HUDEP-2 (cell line): ENCODE data around the gene GPATCH1.
"Not testable (repeated sequence)": the region's sequence is repeated elsewhere in the genome, so short reads cannot be mapped to it uniquely, and the experiment has no call there.

Experiments used
- DNase-seq, 76 experiments: peaks; one replicate each; lab custom pipeline; 2025; ENCODE audit not compliant: unreplicated experiment in 76 of 76; lab: John Stamatoyannopoulos, UW

GPATCH1 gene

GRCh38 chr19:33080761-33081681 is at the start of gene GPATCH1:
Gene GPATCH1 (plus strand): TSS chr19:33081181. CDS start chr19:33081194, 13 bp downstream.
- peak in 75 of 76 experiments; percentile 28 to 91 (median 80) for DNase-seq

- no peak for DNase-seq
Measured at GRCh38 chr19:33032218-33032781, 48.7 kb upstream of the GPATCH1 start.

- DNase-seq, result no peak
Measured at GRCh38 chr19:33035461-33035860, 45.5 kb upstream of the GPATCH1 start.

GRCh38 chr19:33036370-33037167 is 44.4 kb upstream of the GPATCH1 start:
- not testable (repeated sequence) for DNase-seq

- peak in 1 of 76 experiments; percentile 10 for DNase-seq
Measured at GRCh38 chr19:33037168-33038025, 43.6 kb upstream of the GPATCH1 start.

- DNase-seq, result no peak
Measured at GRCh38 chr19:33039108-33039599, 41.8 kb upstream of the GPATCH1 start.

- no peak for DNase-seq
Measured at GRCh38 chr19:33039815-33040214, 41.2 kb upstream of the GPATCH1 start.

GRCh38 chr19:33040994-33041827 is 39.8 kb upstream of the GPATCH1 start:
- DNase-seq, result no peak

- DNase-seq, result not testable (repeated sequence)
Measured at GRCh38 chr19:33041828-33042160, 39.2 kb upstream of the GPATCH1 start.

GRCh38 chr19:33047422-33047821 is 33.6 kb upstream of the GPATCH1 start:
- peak in 1 of 76 experiments; percentile 13 for DNase-seq

- DNase-seq, result peak in 1 of 76 experiments; percentile 11
Measured at GRCh38 chr19:33048806-33049676, 31.9 kb upstream of the GPATCH1 start.

GRCh38 chr19:33050110-33050509 is 30.9 kb upstream of the GPATCH1 start:
- no peak for DNase-seq

GRCh38 chr19:33052352-33052972 is 28.5 kb upstream of the GPATCH1 start:
- DNase-seq, result no peak

- DNase-seq, result no peak
Measured at GRCh38 chr19:33054623-33055022, 26.4 kb upstream of the GPATCH1 start.

GRCh38 chr19:33055718-33056117 is 25.3 kb upstream of the GPATCH1 start:
- no peak for DNase-seq

GRCh38 chr19:33060586-33060985 is 20.4 kb upstream of the GPATCH1 start:
- no peak for DNase-seq

- DNase-seq, result no peak
Measured at GRCh38 chr19:33062902-33063301, 18.1 kb upstream of the GPATCH1 start.

GRCh38 chr19:33063356-33063752 is 17.6 kb upstream of the GPATCH1 start:
- peak in 2 of 76 experiments; percentile 7 to 18 for DNase-seq
